OCI-LY1 (cell line): ENCODE data around the gene RNF212.

ENCODE experiments used
- EZH2 ChIP-seq: fragments of 200-600 bp; sonication (generic), shearing (Covaris generic); IDR thresholded peaks from 2 replicates; pipeline ENCODE4 v1.8.0; 2017; ENCODE audit warnings: borderline replicate concordance, mixed run types, mild to moderate bottlenecking, antibody characterized with exemption, low read length, moderate library complexity, mixed read lengths
- TF ChIP-seq, protein P1 (sequence below): fragments of 200-600 bp; sonication (generic), shearing (Covaris generic); IDR thresholded peaks from 2 replicates; pipeline ENCODE4 v1.5.1; 2017; ENCODE audit warnings: mild to moderate bottlenecking, antibody characterized with exemption, low read length, moderate library complexity, mixed read lengths

GRCh38 chr4:1084796-1085403 lies 28.5 kb downstream of the RNF212 start:
- TF ChIP-seq, protein P1, sequence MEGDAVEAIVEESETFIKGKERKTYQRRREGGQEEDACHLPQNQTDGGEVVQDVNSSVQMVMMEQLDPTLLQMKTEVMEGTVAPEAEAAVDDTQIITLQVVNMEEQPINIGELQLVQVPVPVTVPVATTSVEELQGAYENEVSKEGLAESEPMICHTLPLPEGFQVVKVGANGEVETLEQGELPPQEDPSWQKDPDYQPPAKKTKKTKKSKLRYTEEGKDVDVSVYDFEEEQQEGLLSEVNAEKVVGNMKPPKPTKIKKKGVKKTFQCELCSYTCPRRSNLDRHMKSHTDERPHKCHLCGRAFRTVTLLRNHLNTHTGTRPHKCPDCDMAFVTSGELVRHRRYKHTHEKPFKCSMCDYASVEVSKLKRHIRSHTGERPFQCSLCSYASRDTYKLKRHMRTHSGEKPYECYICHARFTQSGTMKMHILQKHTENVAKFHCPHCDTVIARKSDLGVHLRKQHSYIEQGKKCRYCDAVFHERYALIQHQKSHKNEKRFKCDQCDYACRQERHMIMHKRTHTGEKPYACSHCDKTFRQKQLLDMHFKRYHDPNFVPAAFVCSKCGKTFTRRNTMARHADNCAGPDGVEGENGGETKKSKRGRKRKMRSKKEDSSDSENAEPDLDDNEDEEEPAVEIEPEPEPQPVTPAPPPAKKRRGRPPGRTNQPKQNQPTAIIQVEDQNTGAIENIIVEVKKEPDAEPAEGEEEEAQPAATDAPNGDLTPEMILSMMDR: no peak
- no peak for TF ChIP-seq EZH2
